SU-DHL-6 (cell line): ENCODE measurements around the gene LRIG3.

Experiments
- H2AFZ ChIP-seq: fragments of 200-600 bp; sonication (generic); 2 replicates; pipeline ENCODE4 v1.6.1; 2014; ENCODE audit warnings: low read depth, mild to moderate bottlenecking, moderate library complexity, mixed read lengths, antibody characterized with exemption, low read length; ENCODE audit not compliant: severe bottlenecking
- H3F3A ChIP-seq: fragments of 200-600 bp; shearing (Covaris generic); 2 replicates; pipeline ENCODE4 v1.6.0; 2016; ENCODE audit warnings: antibody characterized with exemption, mild to moderate bottlenecking; ENCODE audit not compliant: insufficient read depth
- H3K27ac ChIP-seq: fragments of 200-600 bp; sonication (generic); 2 replicates; pipeline ENCODE4 v1.5.1; 2016; ENCODE audit warnings: low read depth, mild to moderate bottlenecking, low read length, moderate library complexity, mixed read lengths
- H3K27me3 ChIP-seq: fragments of 200-600 bp; sonication (generic), shearing (Covaris generic); 2 replicates; pipeline ENCODE4 v1.6.0; 2014; ENCODE audit warnings: mild to moderate bottlenecking, low read length
- H3K36me3 ChIP-seq: fragments of 200-600 bp; sonication (generic); 2 replicates; pipeline ENCODE4 v1.6.1; 2014; ENCODE audit warnings: mild to moderate bottlenecking, low read length, mixed read lengths
- H3K4me2 ChIP-seq: fragments of 300-600, 200-600 bp; shearing (Covaris generic), sonication (generic); 2 replicates; pipeline ENCODE4 v1.6.0; 2014; ENCODE audit warnings: low read length, low read depth, mild to moderate bottlenecking; ENCODE audit not compliant: poor library complexity, severe bottlenecking
- H3K4me3 ChIP-seq: fragments of 200-600 bp; sonication (generic); 2 replicates; pipeline ENCODE4 v1.5.1; 2014; ENCODE audit warnings: antibody characterized with exemption, low read length, mild to moderate bottlenecking, mixed read lengths; ENCODE audit not compliant: insufficient read depth, poor library complexity, severe bottlenecking
- H3K79me2 ChIP-seq: fragments of 200-600 bp; sonication (generic); 2 replicates; pipeline ENCODE4 v1.6.1; 2014; ENCODE audit warnings: mild to moderate bottlenecking, low read length, moderate library complexity; ENCODE audit not compliant: insufficient read depth
- H3K9ac ChIP-seq: fragments of 200-600 bp; sonication (generic); 2 replicates; pipeline ENCODE4 v1.7.0; 2014; ENCODE audit warnings: mild to moderate bottlenecking, low read length
- H3K9me2 ChIP-seq: fragments of 200-600 bp; sonication (generic); replicated peaks from 2 replicates; pipeline ENCODE4 v1.6.1; 2014; ENCODE audit warnings: low read length; ENCODE audit not compliant: insufficient read depth
- H3K9me3 ChIP-seq: fragments of 200-600 bp; sonication (generic); 2 replicates; pipeline ENCODE4 v1.6.1; 2014; ENCODE audit warnings: low read length, mixed read lengths; ENCODE audit not compliant: insufficient read depth
- H4K20me1 ChIP-seq: fragments of 200-600 bp; sonication (generic); 2 replicates; pipeline ENCODE4 v1.6.1; 2014; ENCODE audit warnings: low read depth, mild to moderate bottlenecking, antibody characterized with exemption, low read length, moderate library complexity, mixed read lengths
- CTCF ChIP-seq: fragments of 200-600 bp; sonication (generic); IDR thresholded peaks from one replicate; pipeline ENCODE4 v1.5.1; 2017; ENCODE audit warnings: antibody characterized with exemption, mild to moderate bottlenecking, low read length, moderate library complexity; ENCODE audit not compliant: insufficient read depth, poor library complexity, severe bottlenecking
- EZH2phosphoT487 ChIP-seq: fragments of 200-600 bp; sonication (generic), shearing (Covaris generic); conservative IDR thresholded peaks from 2 replicates; pipeline ENCODE4 v1.6.1; 2018; ENCODE audit warnings: mild to moderate bottlenecking, antibody characterized with exemption, low read length, moderate library complexity, mixed read lengths

Gene LRIG3

GRCh38 chr12:58961166-58961565 lies 40.9 kb upstream of the LRIG3 start:
- H4K20me1 ChIP-seq, result no peaks in the 10 kb centered on the region
- no peaks in the 10 kb centered on the region for H3K36me3 ChIP-seq
- H3K4me2 ChIP-seq, result no peak overlapping the region
- no peaks in the 10 kb centered on the region for H3F3A ChIP-seq
- no peak overlapping the region for H3K9ac ChIP-seq
- no peak overlapping the region for H3K27ac ChIP-seq
- H3K9me3 ChIP-seq, result no peaks in the 10 kb centered on the region
- no peak for TF ChIP-seq CTCF
- no peak for TF ChIP-seq EZH2phosphoT487
- no peaks in the 10 kb centered on the region for H3K79me2 ChIP-seq
- no peaks in the 10 kb centered on the region for H3K27me3 ChIP-seq
- no peak overlapping the region for H2AFZ ChIP-seq
- no peaks in the 10 kb centered on the region for H3K9me2 ChIP-seq
- no peak overlapping the region for H3K4me3 ChIP-seq

- Histone ChIP-seq H4K20me1 (no peaks in the 10 kb centered on the region), H3K9me3 (no peaks in the 10 kb centered on the region), H3K36me3 (no peaks in the 10 kb centered on the region), H3K9ac (no peak overlapping the region), H2AFZ (no peak overlapping the region), H3K79me2 (no peaks in the 10 kb centered on the region), H3K27me3 (no peaks in the 10 kb centered on the region), H3K4me2 (no peak overlapping the region), H3K27ac (no peak overlapping the region), H3K4me3 (no peak overlapping the region), H3F3A (no peaks in the 10 kb centered on the region), H3K9me2 (no peaks in the 10 kb centered on the region)
- TF ChIP-seq CTCF (no peak), EZH2phosphoT487 (no peak)
Measured at GRCh38 chr12:58959639-58960300, 39.5 kb upstream of the LRIG3 start.

GRCh38 chr12:58957298-58957697 lies 37.0 kb upstream of the LRIG3 start:
- no peak overlapping the region for H2AFZ ChIP-seq
- H3K9me3 ChIP-seq, result no peaks in the 10 kb centered on the region
- H3K79me2 ChIP-seq, result no peaks in the 10 kb centered on the region
- TF ChIP-seq EZH2phosphoT487, result no peak
- TF ChIP-seq CTCF, result no peak
- H3K36me3 ChIP-seq, result no peaks in the 10 kb centered on the region
- H3K4me2 ChIP-seq, result no peak overlapping the region
- no peaks in the 10 kb centered on the region for H4K20me1 ChIP-seq
- H3K9me2 ChIP-seq, result no peaks in the 10 kb centered on the region
- H3K27ac ChIP-seq, result no peak overlapping the region
- H3K9ac ChIP-seq, result no peak overlapping the region
- no peak overlapping the region for H3K4me3 ChIP-seq
- no peaks in the 10 kb centered on the region for H3K27me3 ChIP-seq
- no peaks in the 10 kb centered on the region for H3F3A ChIP-seq

DNA sequence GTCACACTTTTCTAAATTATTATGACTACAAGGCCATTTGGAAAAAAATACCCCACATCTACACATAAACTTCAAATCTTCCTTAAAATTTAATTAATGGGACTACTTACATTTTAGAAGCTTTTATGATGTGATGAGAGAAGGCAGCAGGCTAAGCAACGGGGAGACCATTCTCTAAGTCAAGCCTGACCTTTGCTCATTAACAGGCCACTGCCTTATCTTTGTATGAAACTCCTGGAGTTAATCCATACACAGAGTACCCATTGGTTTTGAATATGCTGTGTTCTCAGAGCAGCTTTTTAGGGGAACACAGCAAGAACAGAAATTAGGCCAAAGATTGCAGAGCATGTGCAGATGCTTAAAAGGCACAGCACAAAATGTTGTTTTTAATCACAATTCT lies 35.5 kb upstream of the LRIG3 start:
- Histone ChIP-seq H3K9me3 (no peaks in the 10 kb centered on the region), H3K27ac (no peak overlapping the region), H3K9ac (no peak overlapping the region), H3K4me3 (no peak overlapping the region), H3K36me3 (no peaks in the 10 kb centered on the region), H3F3A (no peaks in the 10 kb centered on the region), H3K79me2 (no peaks in the 10 kb centered on the region), H3K4me2 (no peak overlapping the region), H3K9me2 (no peaks in the 10 kb centered on the region), H2AFZ (no peak overlapping the region), H3K27me3 (no peaks in the 10 kb centered on the region), H4K20me1 (no peaks in the 10 kb centered on the region)
- no peak for TF ChIP-seq EZH2phosphoT487
